Vagina (tissue), 2 donors: ENCODE measurements around the gene DYSF.

ENCODE experiments used
- POLR2A ChIP-seq, 2 donors: fragments of 450-650 bp; IDR thresholded peaks; one replicate each; pipeline ENCODE4 v1.6.1; 2017; ENCODE audit warnings: antibody characterized with exemption in 2 of 2, mild to moderate bottlenecking in 2 of 2, moderate library complexity in 2 of 2
- POLR2AphosphoS5 ChIP-seq, 2 donors: sonication (generic); formaldehyde crosslinking; IDR thresholded peaks; one replicate each; pipeline ENCODE4 v1.9.0; 2017; ENCODE audit warnings: antibody characterized with exemption in 2 of 2, mild to moderate bottlenecking in 2 of 2, low read depth in 1 of 2; ENCODE audit not compliant: insufficient read depth in 1 of 2

- TF ChIP-seq POLR2AphosphoS5 (IDR thresholded peaks at IDR 0.05; ENCODE audit: insufficient read depth in 1 of 2, low read depth in 1 of 2) (no peak), POLR2A (IDR thresholded peaks at IDR 0.05) (no peak)
Measured at GRCh38 chr2:71449343-71449742, 4.0 kb upstream of the DYSF start.
